SK-N-SH treated with all-trans-retinoic acid at 6 μM for 48 hours (cell line): ENCODE measurements around the gene CEP78.

Experiments
- ATAC-seq: fragments of 200-7000 bp; cut with Tn5 transposase; 3 replicates; pipeline ENCODE4 v1.9.1; 2020; ENCODE audit warnings: mild to moderate bottlenecking, moderate library complexity
- ARNTL ChIP-seq: fragments of 450-650 bp; formaldehyde crosslinking; IDR thresholded peaks from 2 replicates; pipeline ENCODE4 v1.5.0; 2020; ENCODE audit warnings: low read depth, mild to moderate bottlenecking, moderate library complexity, borderline replicate concordance
- BACH2 ChIP-seq: fragments of 250-450 bp; sonication (Bioruptor Pico); IDR thresholded peaks from 2 replicates; pipeline ENCODE4 v1.9.0; 2021; ENCODE audit warnings: mild to moderate bottlenecking, borderline replicate concordance
- CREB5 ChIP-seq: fragments of 250-450 bp; sonication (Bioruptor Pico); IDR thresholded peaks from 2 replicates; pipeline ENCODE4 v1.5.1; 2020; ENCODE audit warnings: low read depth, mild to moderate bottlenecking, moderate library complexity
- CSDC2 ChIP-seq: fragments of 250-450 bp; sonication (Bioruptor Pico); IDR thresholded peaks from 2 replicates; pipeline ENCODE4 v1.5.0; 2020; ENCODE audit warnings: mild to moderate bottlenecking, moderate library complexity
- CSRNP3 ChIP-seq: fragments of 250-450 bp; sonication (Bioruptor Pico); IDR thresholded peaks from 2 replicates; pipeline ENCODE4 v1.5.1; 2021; ENCODE audit warnings: mild to moderate bottlenecking, moderate library complexity
- ESRRG ChIP-seq: fragments of 250-450 bp; sonication (Bioruptor Pico); IDR thresholded peaks from 2 replicates; pipeline ENCODE4 v1.6.1; 2021; ENCODE audit warnings: mild to moderate bottlenecking
- GLIS3 ChIP-seq: fragments of 250-450 bp; sonication (Bioruptor Pico); IDR thresholded peaks from 2 replicates; pipeline ENCODE4 v1.5.0; 2020; ENCODE audit warnings: mild to moderate bottlenecking, moderate library complexity
- ISL1 ChIP-seq: fragments of 250-450 bp; sonication (Bioruptor Pico); IDR thresholded peaks from 2 replicates; pipeline ENCODE4 v2.1.2; 2022; ENCODE audit warnings: mild to moderate bottlenecking, moderate library complexity
- OSR1 ChIP-seq: fragments of 250-450 bp; sonication (Bioruptor Pico); IDR thresholded peaks from 2 replicates; pipeline ENCODE4 v1.8.0; 2022; ENCODE audit warnings: moderate library complexity, mild to moderate bottlenecking, inconsistent platforms
- PATZ1 ChIP-seq: fragments of 250-450 bp; sonication (Bioruptor Pico); IDR thresholded peaks from 2 replicates; pipeline ENCODE4 v1.8.0; 2020; ENCODE audit warnings: mild to moderate bottlenecking, moderate library complexity, borderline replicate concordance
- POU6F1 ChIP-seq: fragments of 250-450 bp; sonication (Bioruptor Pico); IDR thresholded peaks from 2 replicates; pipeline ENCODE4 v1.8.0; 2021; ENCODE audit warnings: low read depth, mild to moderate bottlenecking, moderate library complexity, borderline replicate concordance
- PPARA ChIP-seq: fragments of 250-450 bp; sonication (Bioruptor Pico); IDR thresholded peaks from 2 replicates; pipeline ENCODE4 v1.5.0; 2020; ENCODE audit warnings: mild to moderate bottlenecking, borderline replicate concordance
- RARB ChIP-seq: fragments of 250-450 bp; sonication (Bioruptor Pico); IDR thresholded peaks from 2 replicates; pipeline ENCODE4 v1.8.0; 2021; ENCODE audit warnings: mild to moderate bottlenecking, moderate library complexity
- SNAI2 ChIP-seq: fragments of 250-450 bp; sonication (Bioruptor Pico); IDR thresholded peaks from 2 replicates; pipeline ENCODE4 v1.5.0; 2020; ENCODE audit warnings: mild to moderate bottlenecking, moderate library complexity
- TCF4 ChIP-seq: fragments of 250-450 bp; sonication (Bioruptor Pico); IDR thresholded peaks from 2 replicates; pipeline ENCODE4 v1.8.0; 2021; ENCODE audit warnings: mild to moderate bottlenecking, moderate library complexity, borderline replicate concordance
- TOX ChIP-seq: fragments of 250-450 bp; sonication (Bioruptor Pico); IDR thresholded peaks from 2 replicates; pipeline ENCODE4 v1.8.0; 2021; ENCODE audit warnings: mild to moderate bottlenecking, moderate library complexity, borderline replicate concordance
- TSHZ2 ChIP-seq: fragments of 250-450 bp; sonication (Bioruptor Pico); IDR thresholded peaks from 2 replicates; pipeline ENCODE4 v1.5.0; 2020; ENCODE audit warnings: mild to moderate bottlenecking, moderate library complexity
- ZC3H10 ChIP-seq: fragments of 250-450 bp; sonication (Bioruptor Pico); IDR thresholded peaks from 2 replicates; pipeline ENCODE4 v1.5.1; 2021; ENCODE audit warnings: mild to moderate bottlenecking, moderate library complexity
- ZFP3 ChIP-seq: fragments of 250-450 bp; sonication (Bioruptor Pico); IDR thresholded peaks from 2 replicates; pipeline ENCODE4 v1.5.0; 2020; ENCODE audit warnings: mild to moderate bottlenecking, moderate library complexity
- ZFP30 ChIP-seq: fragments of 450-650 bp; formaldehyde crosslinking; IDR thresholded peaks from 2 replicates; pipeline ENCODE4 v1.5.0; 2022; ENCODE audit warnings: mild to moderate bottlenecking, moderate library complexity
- ZNF565 ChIP-seq: fragments of 450-650 bp; formaldehyde crosslinking; conservative IDR thresholded peaks from 2 replicates; pipeline ENCODE4 v1.5.0; 2020; ENCODE audit warnings: low read depth, mild to moderate bottlenecking, moderate library complexity
- ZNF70 ChIP-seq: fragments of 450-650 bp; formaldehyde crosslinking; IDR thresholded peaks from 2 replicates; pipeline ENCODE4 v1.5.0; 2020; ENCODE audit warnings: mild to moderate bottlenecking, moderate library complexity
- ZNF8 ChIP-seq: fragments of 450-650 bp; formaldehyde crosslinking; IDR thresholded peaks from 2 replicates; pipeline ENCODE4 v1.5.0; 2020; ENCODE audit warnings: mild to moderate bottlenecking, moderate library complexity

The CEP78 gene

GRCh38 chr9:78207901-78208300, 28.0 kb upstream of the CEP78 start:
- TF ChIP-seq TOX (CRISPR knock-in tag) (no peak), CREB5 (CRISPR knock-in tag) (no peak), RARB (CRISPR knock-in tag) (no peak), ZNF70 (CRISPR knock-in tag) (no peak), SNAI2 (CRISPR knock-in tag) (no peak), TCF4 (no peak), ZFP3 (no peak), CSDC2 (no peak), ISL1 (no peak), ZNF8 (no peak), TSHZ2 (no peak), PATZ1 (no peak)
- no peak for ATAC-seq

- TF ChIP-seq ISL1 (no peak), GLIS3 (CRISPR knock-in tag) (no peak), BACH2 (CRISPR knock-in tag) (no peak), ZFP30 (CRISPR knock-in tag) (no peak), SNAI2 (CRISPR knock-in tag) (no peak)
- no peak for ATAC-seq
These were observed 26.7 kb upstream of the CEP78 start for GRCh38 chr9:78209127-78209526.

- no peak for ATAC-seq
- TF ChIP-seq POU6F1 (CRISPR knock-in tag) = no peak
- no peak for TF ChIP-seq ZFP3
- no peak for TF ChIP-seq PATZ1
- TF ChIP-seq ZFP30 (CRISPR knock-in tag) = no peak
- TF ChIP-seq CSRNP3 = no peak
- TF ChIP-seq ESRRG (CRISPR knock-in tag) = no peak
- no peak for TF ChIP-seq ZNF565 (CRISPR knock-in tag)
- no peak for TF ChIP-seq OSR1 (CRISPR knock-in tag)
- no peak for TF ChIP-seq ARNTL (CRISPR knock-in tag)
- no peak for TF ChIP-seq ISL1
- no peak for TF ChIP-seq SNAI2 (CRISPR knock-in tag)
- TF ChIP-seq PPARA (CRISPR knock-in tag) = no peak
- TF ChIP-seq CREB5 (CRISPR knock-in tag) = no peak
- no peak for TF ChIP-seq BACH2 (CRISPR knock-in tag)
- no peak for TF ChIP-seq RARB (CRISPR knock-in tag)
- TF ChIP-seq ZC3H10 = no peak
- no peak for TF ChIP-seq GLIS3 (CRISPR knock-in tag)
- TF ChIP-seq ZNF8 = no peak
- TF ChIP-seq ZNF70 (CRISPR knock-in tag) = no peak
- no peak for TF ChIP-seq CSDC2
These were observed 25.0 kb upstream of the CEP78 start for GRCh38 chr9:78210841-78211301.
